T-helper 2 cell treated with Interferon-gamma antibody and Interleukin-4, amounts not matched to agents 100 ng/mL and 5 ng/mL, for 36 hours (primary cell): ENCODE results near the gene CDH23. TPM values are rescaled to one million over a fixed set of nuclear protein-coding genes. Genes with fewer than 3 reads are reported as not detected.

Source experiments
- intact Hi-C: fragments of 100-400 bp; cut with micrococcal nuclease; formaldehyde crosslinking; loops from one replicate; pipeline ENCODE4 v1.15.1; 2023
- total RNA-seq: library from RNA; stranded (reverse); gene quantifications from 2 replicates; pipeline ENCODE4 v1.2.3, GENCODE V29; 2022

Gene CDH23
- total RNA-seq, 1 donor from 2014 or later, result 4.2 TPM

DNA sequence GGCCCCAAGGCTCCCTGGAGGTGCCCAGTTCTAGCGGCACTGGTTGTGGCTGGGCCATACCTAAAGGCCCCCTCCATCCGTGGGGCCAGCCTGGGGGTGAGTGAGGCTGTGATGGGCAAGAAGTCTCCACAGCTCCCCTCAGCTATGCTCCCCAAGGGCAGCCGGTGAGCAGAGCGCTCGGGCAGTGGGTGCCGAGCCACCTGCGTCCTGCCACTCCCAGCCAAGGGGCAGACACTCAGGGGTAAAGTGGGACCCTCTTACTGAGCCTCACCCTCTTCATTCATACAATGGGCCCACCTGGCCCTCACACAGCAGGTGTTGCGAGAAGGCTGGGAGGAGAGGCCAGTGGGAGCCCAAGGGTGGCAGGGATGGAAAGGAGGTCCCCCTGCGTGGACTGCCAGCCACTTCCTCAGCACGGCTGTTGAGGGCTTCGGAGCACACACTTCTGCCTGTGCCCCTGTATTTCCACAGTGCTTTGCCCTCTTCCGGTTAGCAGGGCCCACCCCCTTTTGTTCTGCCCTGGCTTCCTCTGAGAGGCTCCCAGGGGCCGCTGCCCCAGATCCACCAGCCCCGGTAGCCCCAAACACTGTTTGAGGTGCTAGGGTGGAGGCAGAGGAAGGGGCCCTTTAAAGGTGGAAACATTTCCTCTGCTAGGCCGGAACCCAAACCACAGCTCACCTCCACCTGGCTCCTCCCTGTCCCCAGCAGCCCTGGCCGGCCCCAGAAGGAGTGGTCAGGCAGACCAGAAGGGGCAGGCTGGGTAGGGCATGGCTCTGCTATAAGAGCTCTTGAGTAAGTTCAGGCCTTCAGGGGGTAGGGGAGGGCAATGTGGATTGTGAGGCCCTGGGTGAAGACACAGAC lies 339.2 kb downstream of the CDH23 start:
- intact Hi-C loops, result loop anchor here (1.0 kb wide), 1 partner anchor 9 kb away; no protein-coding TSS in a partner anchor

DNA sequence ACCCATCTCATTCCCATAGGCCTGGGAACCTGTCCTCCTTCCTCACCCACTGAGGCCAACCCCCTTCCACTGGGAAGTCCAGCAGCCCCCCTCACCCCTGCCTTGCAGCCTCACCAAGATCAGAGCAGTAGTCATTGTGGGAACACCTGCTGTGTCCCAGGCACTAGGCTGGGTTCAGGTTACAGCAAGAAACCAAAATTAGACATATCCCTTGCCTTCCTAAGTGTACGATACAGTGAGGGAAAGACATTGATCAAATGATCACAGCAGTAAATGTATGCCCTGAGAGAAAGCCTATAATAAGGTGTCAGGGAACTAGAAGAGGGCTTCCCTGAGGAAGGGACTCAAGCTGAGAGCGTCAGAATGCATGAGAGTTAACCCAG lies 339.8 kb downstream of the CDH23 start:
- intact Hi-C loops, result loop anchor here (1.0 kb wide), 1 partner anchor 9 kb away; no protein-coding TSS in a partner anchor

DNA sequence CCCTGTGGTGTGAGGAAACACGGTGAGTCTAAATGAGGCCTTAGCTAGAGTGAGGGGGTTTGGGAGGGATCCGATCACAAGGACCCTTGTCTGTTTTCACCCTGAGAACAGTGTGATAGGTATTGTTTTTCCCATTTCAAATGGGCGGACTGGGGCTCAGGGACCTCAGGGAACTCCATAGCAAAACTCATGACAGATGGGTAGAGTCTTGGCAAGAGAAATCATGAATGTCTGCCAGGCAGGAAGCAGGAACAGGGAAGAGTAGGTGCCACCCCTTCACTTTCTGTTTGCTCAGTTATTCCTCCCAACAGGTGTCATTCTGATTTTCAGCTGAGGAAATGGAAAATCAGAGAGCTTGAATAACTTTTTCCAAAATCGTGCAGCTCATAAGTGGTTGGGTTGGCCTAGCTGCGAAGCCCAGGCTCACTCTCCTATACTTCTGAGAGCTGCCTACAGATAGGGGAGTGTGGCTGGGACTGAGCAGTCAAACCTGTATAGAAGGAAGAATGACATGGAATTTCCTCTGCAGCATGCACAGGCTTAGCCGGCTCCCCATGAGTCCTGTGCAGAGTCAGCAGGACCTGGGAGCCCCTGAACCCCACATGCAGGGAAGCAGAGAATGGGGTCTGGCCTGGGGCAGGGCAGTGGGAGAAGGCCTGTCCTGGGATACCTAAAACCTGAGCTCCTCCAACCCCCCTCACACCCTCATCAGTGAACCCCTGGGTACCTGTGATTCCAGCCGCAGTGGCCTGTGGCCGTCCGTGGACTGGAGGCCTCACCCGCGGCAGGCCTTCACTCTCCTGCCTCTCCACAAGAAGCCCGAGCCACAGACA lies 340.5 kb downstream of the CDH23 start:
- intact Hi-C loops, result no loop called here

DNA sequence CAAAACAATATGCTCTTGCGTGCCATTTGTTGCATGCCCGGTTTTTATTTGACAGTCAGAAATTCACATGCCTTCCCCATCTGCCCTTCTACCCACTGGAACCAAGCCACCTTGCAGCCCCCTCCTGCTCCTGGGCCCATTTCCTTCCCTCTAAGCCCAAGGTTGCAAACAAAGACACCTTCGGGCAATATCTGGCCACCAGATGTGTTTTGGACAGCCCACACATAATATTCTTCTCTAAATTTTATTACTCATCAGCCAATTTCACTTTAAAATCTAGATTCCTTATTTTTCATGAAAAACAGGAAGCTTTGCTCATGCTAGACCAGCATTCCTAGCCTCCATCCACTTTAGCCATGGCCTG lies 341.1 kb downstream of the CDH23 start:
- intact Hi-C loops, result no loop called here

DNA sequence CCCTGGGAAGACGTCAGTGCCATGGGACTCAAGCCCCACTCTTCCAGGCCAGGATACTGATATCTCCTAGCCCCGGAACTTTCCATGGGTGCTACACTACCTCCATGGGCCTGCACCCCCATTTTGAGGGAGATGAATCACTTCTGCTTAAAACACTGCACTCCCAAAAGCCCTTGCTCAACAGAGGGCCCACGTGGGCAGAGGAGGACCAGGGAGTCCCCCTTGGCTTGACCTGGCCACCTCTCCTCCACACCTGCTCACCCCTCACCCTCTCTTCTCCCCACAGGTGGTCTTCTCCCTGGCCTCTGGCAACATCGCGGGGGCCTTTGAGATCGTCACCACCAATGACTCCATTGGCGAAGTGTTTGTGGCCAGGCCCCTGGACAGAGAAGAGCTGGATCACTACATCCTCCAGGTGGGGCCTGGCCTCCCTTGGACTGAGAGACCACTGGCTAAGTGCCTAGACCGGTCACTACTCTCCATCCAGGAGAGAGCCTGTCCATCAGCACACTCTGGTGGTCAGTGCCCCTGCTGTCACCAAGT lies 342.7 kb downstream of the CDH23 start:
- intact Hi-C loops, result no loop called here

DNA sequence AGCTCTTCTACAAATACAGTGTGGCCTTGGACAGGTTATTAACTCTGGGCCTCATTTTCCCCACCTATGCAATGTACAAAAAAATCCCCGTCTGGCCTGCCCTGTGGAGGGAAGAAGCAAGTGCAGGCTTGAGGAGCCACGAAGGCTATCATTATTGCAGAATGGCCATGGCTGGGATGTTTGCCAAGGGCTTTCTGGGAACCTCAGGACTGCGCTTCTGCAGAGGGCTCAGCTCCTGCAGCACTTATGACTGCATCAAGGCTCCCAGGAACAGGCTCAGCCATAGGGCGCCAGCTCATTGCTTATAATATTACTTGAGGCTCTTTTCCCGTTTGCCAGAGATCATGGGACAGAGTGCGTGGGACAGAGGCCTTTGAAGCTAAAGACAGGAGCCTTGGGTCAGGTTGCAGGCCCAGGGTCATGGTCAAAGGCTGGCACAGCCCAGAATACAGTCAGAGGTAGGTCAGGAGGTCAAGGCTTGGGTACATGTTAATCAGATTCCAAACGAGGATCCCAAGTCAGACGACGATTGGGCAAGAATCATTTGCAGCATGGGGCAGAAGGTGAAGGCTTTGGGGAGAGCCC lies 343.4 kb downstream of the CDH23 start:
- intact Hi-C loops, result loop anchor here (2.0 kb wide), 1 partner anchor 13 kb away; no protein-coding TSS in a partner anchor

DNA sequence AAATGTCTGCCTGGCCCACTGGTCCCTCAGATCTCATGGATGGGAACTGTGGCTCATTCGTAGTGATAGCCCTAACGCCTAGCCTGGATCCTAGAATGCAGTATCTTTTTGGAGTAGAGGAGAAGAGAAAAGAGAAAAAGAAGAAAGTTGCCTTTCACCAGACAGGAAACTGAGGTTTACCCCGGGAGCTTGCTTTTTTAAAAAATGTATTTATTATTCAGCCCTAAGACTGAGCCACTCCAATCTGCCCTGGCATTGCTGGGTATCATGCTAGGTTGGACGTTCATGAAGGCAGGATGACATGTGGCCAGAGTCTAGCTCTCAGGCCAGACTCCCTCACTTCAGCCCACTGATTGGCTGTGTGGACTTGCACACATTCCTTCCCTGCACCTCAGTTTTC lies 344.3 kb downstream of the CDH23 start:
- intact Hi-C loops, result loop anchor here (2.0 kb wide), 1 partner anchor 14 kb away; no protein-coding TSS in a partner anchor

DNA sequence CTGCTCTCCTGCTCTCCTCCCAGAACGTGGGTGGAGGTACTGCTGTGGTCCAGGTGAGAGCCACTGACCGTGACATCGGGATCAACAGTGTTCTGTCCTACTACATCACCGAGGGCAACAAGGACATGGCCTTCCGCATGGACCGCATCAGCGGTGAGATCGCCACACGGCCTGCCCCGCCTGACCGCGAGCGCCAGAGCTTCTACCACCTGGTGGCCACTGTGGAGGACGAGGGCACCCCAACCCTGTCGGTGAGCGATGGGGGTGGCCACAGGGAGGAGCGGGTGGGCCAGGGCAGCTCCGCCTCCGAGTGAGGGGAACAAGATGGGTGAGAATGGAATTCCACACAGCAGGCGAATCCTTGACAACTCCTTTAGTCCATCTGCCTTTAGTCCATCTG lies 345.0 kb downstream of the CDH23 start:
- intact Hi-C loops, result loop anchor here (2.0 kb wide), 1 partner anchor 15 kb away; no protein-coding TSS in a partner anchor

DNA sequence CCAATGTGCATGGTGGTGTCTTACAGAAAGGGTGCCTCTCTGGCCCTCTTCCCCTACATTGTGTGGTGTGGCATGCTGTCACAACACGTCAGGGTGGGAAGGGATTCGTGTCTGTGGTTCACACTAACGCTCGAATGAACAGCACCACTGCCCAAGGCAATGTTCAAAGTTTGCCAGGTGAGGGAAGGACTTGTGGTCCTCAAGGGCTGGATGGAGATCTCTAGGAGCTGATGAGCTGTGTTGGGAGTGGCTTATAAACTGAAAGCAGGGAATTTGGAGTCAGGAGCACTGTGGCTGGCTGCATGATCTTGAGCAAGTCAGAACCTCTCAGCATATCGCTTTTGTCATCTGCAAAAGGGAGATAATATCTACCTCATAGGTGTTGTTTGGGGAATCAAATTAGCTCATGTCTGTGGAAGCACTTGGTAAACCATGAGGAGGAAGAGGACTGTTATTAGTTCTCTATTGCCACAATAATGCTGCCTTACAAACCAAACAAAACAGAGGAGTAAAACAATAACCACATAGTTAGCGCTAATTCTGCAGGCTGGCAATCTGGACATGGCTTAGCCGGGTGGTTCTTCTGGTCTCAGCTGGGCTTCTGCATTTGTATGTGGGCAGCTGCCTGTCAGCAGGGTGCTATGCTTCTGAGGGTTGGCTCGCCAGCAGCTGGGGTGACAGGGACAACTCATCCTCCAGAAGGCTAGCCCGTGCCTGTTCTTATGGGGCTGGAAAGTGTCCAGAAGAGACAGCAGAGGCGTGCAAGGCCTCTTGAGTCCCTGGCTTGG lies 345.8 kb downstream of the CDH23 start:
- intact Hi-C loops, result no loop called here

DNA sequence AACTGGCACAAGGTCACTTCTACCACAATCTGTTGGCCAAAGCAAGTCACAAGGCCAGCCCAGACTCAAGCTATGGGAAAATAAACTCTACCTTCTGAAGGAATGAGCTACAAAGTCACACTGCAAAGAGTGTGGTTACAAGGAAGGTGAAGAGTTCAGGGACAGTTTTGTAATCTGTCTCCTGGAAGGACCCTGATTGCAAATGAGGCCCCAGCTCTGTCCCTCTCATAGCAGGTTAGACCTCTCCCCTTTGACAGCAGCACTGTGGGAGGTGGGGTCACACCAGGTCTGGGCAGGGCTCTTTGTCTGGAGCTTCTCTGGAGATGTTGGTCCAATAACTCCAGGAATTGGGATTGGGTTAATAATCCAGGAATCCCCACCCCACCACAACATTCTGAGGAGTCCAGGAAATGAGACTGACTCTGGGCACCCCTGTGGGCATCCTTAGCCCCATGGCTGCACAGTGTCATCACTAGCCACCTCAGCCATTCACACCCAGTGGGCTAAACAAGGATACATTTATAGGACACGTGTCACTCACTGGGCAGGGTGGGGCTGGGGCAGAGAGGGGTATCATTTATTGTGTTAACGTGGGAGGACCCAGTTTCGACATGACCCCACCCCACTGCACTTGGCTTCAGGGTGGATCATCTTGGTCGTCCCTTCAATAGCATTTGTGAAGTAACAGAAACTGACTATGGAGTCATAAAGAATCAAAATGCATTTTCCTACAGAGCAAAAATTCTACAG lies 346.5 kb downstream of the CDH23 start:
- intact Hi-C loops, result no loop called here

DNA sequence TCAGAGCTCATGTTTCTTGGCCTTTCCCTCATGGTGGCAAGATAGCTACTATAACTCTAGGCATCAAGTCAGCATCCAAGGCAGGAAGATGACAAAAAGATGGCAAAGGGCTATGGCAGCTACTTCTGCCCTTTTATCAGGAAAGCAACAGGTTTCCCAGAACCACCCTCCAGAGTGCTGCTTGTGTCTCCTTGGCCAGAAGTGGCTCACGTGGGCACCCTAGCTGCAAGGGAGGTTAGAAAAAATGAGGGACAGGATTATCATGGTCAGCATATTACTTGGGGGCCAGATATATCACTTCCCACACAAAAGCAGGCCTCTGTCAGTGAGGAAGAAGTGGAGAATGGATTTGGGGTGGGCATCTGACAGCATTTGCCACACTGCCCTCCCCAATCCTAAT lies 347.1 kb downstream of the CDH23 start:
- intact Hi-C loops, result no loop called here

DNA sequence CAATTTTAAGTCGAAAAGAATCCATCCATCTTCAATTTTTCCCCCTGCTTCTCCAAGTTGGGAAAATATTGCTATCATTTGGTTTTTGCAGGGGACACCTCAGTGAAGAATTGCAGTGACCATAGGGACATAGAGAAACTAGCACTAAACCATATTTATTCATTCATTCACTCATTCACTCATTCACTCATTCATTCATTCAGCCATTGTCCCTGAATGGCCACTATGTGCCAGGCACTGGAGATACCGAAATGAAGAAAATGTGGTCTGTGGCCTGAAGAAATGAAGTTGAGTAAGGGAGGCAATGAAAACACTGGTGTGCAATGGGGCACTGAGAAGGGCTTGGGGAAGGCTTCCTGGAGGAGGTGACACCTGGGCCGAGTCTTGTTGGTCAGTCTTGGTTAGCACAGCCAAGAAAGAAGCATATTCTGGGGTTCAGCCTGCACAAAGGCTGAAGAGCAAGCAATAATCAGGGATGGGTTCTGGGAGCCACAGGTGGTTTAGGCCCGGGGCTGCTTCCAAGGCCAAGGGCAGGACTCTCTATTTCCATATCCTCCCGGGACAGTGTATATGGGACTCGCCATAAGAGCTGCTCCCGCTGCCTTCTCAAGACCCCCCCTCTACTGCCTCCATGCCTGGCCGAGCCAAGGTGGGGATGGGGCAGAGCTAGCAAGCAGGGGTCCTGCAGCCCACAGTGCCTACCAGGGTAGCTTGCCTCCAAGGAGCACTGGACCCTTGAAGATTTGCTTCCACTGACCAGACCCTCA lies 348.4 kb downstream of the CDH23 start:
- intact Hi-C loops, result no loop called here

DNA sequence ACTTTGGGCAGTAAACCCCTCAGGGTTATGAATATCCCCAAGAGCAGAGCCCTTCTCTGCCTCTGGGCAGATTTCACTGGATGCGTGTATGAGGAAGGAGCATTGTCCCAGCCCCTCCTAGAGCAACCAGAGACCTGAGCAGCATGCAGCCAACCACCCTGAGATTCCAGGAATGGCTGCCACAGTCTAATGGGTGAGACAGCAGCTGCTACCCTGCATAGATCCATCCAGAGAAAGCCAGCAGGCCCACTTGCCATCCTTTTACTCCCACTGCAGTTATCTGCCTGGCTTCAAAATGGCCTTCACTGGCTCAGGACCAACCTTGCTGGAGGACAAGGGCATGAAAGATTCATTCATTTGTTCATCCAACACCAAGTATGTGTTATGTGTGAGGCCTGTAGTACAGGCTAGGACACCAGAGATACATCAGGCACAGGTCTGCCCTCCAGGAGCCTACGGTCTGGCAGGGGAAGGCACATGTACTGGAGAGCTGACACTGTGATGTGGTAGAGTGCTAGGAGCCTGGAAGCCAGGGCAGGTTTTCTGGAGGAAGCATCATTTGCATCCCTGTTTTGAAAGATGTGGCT lies 349.0 kb downstream of the CDH23 start:
- intact Hi-C loops, result no loop called here

DNA sequence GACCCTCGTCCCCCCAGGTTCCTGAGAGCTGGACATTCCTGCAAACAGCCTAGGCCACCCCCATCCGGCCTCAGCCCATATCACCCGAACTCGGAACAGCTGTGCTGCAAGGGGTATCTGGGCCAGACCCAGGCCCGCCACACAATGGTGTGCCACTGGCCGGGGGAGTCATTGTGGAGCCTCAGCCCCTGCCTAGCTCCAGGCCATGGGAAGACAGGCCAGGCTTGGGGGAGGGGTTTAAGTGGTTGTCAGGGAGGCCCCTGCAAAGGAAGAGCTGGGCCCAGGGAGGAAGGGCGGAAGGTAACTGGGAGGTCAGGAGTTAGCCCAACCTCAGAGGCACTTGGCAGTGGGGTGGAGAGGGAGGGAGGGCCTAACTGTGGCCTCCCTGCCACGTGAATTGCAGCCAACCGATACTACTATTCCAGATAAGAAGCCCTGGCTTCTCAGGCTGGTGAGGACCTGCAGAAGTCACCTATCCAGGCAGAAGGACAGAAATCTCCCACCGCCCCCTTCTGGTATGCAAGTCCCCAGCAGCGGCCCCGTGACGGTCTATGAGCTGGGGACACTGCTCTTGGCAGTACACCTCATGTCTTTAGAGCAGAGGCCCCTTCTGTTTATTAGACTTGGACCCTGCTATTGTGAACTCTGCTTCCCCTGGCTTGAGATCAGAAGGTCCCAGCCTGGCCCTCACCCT lies 349.8 kb downstream of the CDH23 start:
- intact Hi-C loops, result no loop called here

DNA sequence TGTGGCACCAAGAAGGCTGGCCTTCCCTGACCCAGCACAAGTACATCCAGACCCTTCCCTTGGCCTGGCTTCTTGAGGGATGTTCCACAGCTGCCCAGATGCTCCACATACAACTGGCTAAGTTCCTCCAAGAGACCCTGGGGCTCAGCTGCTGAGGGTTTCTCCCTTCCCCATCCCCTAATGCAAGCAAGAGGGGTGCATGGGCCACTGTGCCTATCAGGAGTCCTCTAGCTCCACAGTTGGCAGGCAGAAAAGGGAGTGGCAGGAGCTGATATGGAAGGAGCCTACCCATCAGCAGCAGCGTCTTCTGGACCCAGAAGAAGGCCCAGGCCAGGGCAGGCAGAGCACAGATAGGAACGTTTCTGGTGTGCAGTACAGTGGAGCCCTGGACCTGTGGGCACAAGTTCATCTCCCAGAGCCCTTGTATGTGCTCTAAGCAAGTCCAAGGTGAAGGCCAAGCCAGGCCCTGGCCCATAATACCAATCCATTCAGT lies 350.4 kb downstream of the CDH23 start:
- intact Hi-C loops, result no loop called here

DNA sequence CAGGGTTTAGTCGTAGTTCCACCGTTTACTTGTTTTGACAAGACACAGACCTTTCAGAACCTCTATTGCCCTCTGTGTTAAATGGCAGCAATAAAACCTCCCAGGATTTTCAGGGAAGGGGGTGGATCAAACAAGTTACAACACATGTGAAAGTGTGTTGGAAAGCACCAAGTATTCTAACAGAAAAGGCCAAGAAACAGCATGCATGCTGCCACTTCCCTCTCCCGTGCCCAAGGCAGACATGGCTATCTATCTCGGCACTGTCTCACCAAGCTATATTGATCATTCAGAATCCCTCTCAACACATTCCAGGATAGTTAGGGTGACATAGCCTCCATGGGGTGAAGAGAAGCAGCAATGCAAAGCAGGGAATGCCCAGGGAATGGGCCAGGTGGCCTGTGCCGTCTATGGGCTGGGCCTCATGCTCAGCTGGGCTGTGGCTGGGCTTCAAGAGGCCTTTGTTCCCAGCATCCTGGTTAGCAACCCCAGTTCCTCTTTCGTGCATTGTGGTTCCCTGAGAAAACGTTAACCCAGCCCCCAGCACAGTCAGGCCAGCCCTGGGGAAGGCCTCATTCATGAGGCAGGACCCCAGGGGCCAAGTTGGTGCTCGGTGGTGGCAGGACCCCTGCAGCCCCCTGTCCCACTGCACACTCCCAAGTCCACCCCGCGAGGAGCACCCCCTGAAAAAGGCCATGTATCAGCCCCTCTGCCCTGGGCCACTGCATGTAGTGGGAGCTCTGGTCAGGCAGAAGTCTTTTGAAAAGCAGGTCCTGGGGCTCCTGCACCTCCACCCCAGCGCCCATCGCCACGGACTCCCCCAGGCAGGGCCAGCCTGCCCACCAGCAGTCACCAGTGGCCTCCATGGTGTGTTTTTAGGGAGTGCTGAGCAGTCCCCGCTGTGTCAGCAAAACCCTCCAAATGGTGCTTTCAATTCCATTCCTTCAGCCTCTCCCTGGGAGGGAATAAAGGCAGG lies 351.1 kb downstream of the CDH23 start:
- intact Hi-C loops, result loop anchor here (1.0 to 2.0 kb wide), 4 partner anchors 21 to 39 kb away; partner anchors contain the start of gene VSIR
